HL-60 (cell line): ENCODE data around the gene AIF1.

Experiments
- POLR2AphosphoS5 ChIP-seq: IDR thresholded peaks from 2 replicates; pipeline ENCODE4 v1.6.1; 2012; ENCODE audit warnings: low read depth
- TF ChIP-seq, protein P1 (sequence below): IDR thresholded peaks from one replicate; pipeline ENCODE4 v1.5.1; 2011; ENCODE audit warnings: low read length, control low read depth, inconsistent platforms; ENCODE audit not compliant: insufficient read depth

DNA sequence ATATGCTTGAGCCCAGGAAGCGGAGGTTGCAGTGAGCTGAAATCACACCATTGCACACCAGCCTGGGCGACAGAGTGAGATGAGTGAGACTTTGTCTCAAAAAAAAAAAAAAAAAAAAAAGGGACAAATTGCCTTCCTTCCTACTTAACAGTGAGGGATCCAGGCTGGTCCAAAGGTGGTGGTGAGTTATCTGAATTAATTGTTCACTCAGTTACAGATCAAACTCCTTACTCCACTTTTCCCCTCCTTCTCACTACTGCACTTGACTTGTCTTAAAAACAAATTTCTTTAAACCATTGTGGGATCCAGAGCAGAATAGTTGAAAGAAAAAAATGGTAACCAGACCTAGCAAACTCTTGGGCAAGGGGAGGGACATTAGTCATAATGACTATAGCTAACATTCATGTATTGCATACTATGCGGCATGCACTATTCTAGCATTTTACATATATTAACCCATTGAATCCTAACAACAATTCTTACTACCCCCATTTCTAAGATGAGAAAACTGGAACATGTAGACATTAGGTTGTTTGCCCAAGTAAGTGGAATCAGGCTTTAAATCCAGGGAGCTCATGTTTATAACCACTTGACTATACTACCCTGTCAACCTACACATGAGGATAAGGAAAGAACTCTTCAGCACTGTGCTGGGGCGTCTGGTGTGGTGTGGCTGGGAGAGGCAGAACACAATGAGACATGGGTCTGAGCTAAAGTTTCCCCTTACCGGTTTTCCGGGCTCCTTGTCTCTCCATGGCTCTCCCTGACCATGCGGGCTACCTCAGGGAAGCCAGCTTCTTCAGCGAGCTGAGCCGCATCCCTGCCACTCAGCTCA, 48.3 kb downstream of the AIF1 start:
- TF ChIP-seq POLR2AphosphoS5: no peak
- TF ChIP-seq, protein P1, sequence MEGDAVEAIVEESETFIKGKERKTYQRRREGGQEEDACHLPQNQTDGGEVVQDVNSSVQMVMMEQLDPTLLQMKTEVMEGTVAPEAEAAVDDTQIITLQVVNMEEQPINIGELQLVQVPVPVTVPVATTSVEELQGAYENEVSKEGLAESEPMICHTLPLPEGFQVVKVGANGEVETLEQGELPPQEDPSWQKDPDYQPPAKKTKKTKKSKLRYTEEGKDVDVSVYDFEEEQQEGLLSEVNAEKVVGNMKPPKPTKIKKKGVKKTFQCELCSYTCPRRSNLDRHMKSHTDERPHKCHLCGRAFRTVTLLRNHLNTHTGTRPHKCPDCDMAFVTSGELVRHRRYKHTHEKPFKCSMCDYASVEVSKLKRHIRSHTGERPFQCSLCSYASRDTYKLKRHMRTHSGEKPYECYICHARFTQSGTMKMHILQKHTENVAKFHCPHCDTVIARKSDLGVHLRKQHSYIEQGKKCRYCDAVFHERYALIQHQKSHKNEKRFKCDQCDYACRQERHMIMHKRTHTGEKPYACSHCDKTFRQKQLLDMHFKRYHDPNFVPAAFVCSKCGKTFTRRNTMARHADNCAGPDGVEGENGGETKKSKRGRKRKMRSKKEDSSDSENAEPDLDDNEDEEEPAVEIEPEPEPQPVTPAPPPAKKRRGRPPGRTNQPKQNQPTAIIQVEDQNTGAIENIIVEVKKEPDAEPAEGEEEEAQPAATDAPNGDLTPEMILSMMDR: no peak
